ENCODE results near the gene SDK2.
A peak's percentile ranks its signal among the peaks of the same experiment; 100 is the strongest.

The SDK2 gene

GRCh38 chr17:73551759-73552158 lies 92.5 kb downstream of the SDK2 start:
- DNase-seq, result no peak

GRCh38 chr17:73551144-73551543 lies 93.1 kb downstream of the SDK2 start:
- no peak for DNase-seq

GRCh38 chr17:73550556-73550955 lies 93.7 kb downstream of the SDK2 start:
- DNase-seq, result no peak

- DNase-seq, result no peak
These were observed 94.3 kb downstream of the SDK2 start for GRCh38 chr17:73549841-73550430.

- DNase-seq, result no peak
These were observed 95.5 kb downstream of the SDK2 start for GRCh38 chr17:73548620-73549311.

- no peak for DNase-seq
These were observed 96.5 kb downstream of the SDK2 start for GRCh38 chr17:73547790-73548189.

- DNase-seq, result no peak
These were observed 97.3 kb downstream of the SDK2 start for GRCh38 chr17:73546770-73547536.

- no peak for DNase-seq
These were observed 98.1 kb downstream of the SDK2 start for GRCh38 chr17:73546114-73546513.

- no peak for DNase-seq
These were observed 98.9 kb downstream of the SDK2 start for GRCh38 chr17:73545109-73546032.

GRCh38 chr17:73544333-73544732 lies 99.9 kb downstream of the SDK2 start:
- DNase-seq, result no peak

- no peak for DNase-seq
These were observed 101.9 kb downstream of the SDK2 start for GRCh38 chr17:73542323-73542722.

- DNase-seq, result no peak
These were observed 102.7 kb downstream of the SDK2 start for GRCh38 chr17:73541561-73541981.

GRCh38 chr17:73541111-73541510 lies 103.1 kb downstream of the SDK2 start:
- no peak for DNase-seq

- no peak for DNase-seq
These were observed 105.1 kb downstream of the SDK2 start for GRCh38 chr17:73539166-73539565.

GRCh38 chr17:73538445-73538844 lies 105.8 kb downstream of the SDK2 start:
- DNase-seq, result no peak

GRCh38 chr17:73536700-73537605 lies 107.3 kb downstream of the SDK2 start:
- no peak for DNase-seq

GRCh38 chr17:73535746-73536145 lies 108.5 kb downstream of the SDK2 start:
- no peak for DNase-seq

GRCh38 chr17:73534209-73534909 lies 109.9 kb downstream of the SDK2 start:
- no peak for DNase-seq

- DNase-seq, result no peak
These were observed 110.5 kb downstream of the SDK2 start for GRCh38 chr17:73533781-73534180.

GRCh38 chr17:73533127-73533526 lies 111.1 kb downstream of the SDK2 start:
- peak in 1 of 2 donors; percentile 80 for DNase-seq

GRCh38 chr17:73532421-73532901 lies 111.8 kb downstream of the SDK2 start:
- DNase-seq, result no peak

Measured in hippocampal formation (tissue), 2 donors.